ENCODE results near the gene PATJ. TPM values are rescaled to one million over a fixed set of nuclear protein-coding genes. Genes with fewer than 3 reads are reported as not detected.

PATJ gene
- total and polyA plus RNA-seq, 2 donors (not counting 1 experiment from before 2014, with no cell fraction given): 8.0 to 45.3 TPM

DNA sequence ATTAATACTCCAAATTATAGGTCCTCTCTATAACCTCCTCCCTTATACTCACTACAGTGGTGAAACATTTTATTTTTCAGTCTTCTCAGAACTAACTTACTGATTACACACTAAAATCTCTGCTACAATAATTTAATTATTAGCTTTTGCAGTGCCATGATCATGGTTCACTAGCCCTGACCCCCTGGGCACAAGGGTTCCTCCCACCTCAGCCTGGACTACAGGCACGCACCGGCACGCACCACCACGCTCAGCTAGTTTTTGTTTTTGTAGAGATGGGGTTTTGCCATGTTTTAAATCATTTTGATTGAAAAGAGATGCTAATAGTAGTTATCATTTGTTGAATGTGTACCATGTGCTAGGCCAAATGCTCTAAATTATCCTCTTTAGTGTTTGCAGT lies 6.3 kb downstream of the PATJ start:
- intact Hi-C loops (cut with micrococcal nuclease): no loop called here
- no peak for ATAC-seq (ENCODE audit: low read depth)
- H3K36me3 ChIP-seq (replicated peaks in 1 of 2; ENCODE audit: control extremely low read depth in 1 of 2, control insufficient read depth in 1 of 2, extremely low read depth in 1 of 2, insufficient read depth in 2 of 2, low read length in 1 of 2): no peaks in the 10 kb centered on the region
- Mint-ChIP-seq H3K4me3 (no peak overlapping the region), H3K27me3 (no peaks in the 10 kb centered on the region), H3K27ac (no peak overlapping the region), H3K4me1 (no peaks in the 10 kb centered on the region), H3K9me3 (ENCODE audit: insufficient read depth) (no peaks in the 10 kb centered on the region)
- WGBS (ENCODE audit: insufficient coverage): 96% methylated on average over 4 of the region's 4 CpGs
- TF ChIP-seq EZH2 (IDR thresholded peaks at IDR 0.05; ENCODE audit: borderline replicate concordance, insufficient read depth, low read depth, low read length, poor library complexity, severe bottlenecking) (no peak), CTCF (IDR thresholded peaks at IDR 0.05) (no peak)
- no peaks in the 10 kb centered on the region for H3K4me1 ChIP-seq (ENCODE audit: control insufficient read depth in 2 of 2, insufficient read depth in 2 of 2, low read length in 2 of 2)
- H3K27ac ChIP-seq (ENCODE audit: low read length in 2 of 2): no peak overlapping the region
- H3K27me3 ChIP-seq (replicated peaks in 1 of 4; ENCODE audit: control extremely low read depth in 1 of 4, control insufficient read depth in 3 of 4, insufficient read depth in 4 of 4, low read length in 3 of 4): no peaks in the 10 kb centered on the region
- H3K4me3 ChIP-seq (ENCODE audit: control extremely low read depth in 1 of 5, extremely low read depth in 1 of 5, insufficient read depth in 1 of 5, low read depth in 2 of 5, low read length in 4 of 5): no peak overlapping the region
- CTCF ChIA-PET: no interaction called here
- DNase-seq: no peak
- H3K9ac ChIP-seq (ENCODE audit: low read length): no peak overlapping the region
- H3K4me2 ChIP-seq (replicated peaks; ENCODE audit: low read depth, low read length, poor library complexity, severe bottlenecking): no peak overlapping the region
- H4K20me1 ChIP-seq (ENCODE audit: control insufficient read depth, insufficient read depth, low read length, poor library complexity, severe bottlenecking): no peaks in the 10 kb centered on the region
- H3K79me2 ChIP-seq (ENCODE audit: control insufficient read depth, insufficient read depth, low read length): peaks cover 7% of the 10 kb centered on the region
- POLR2A ChIA-PET: no interaction called here
- H3K9me3 ChIP-seq (ENCODE audit: control extremely low read depth in 1 of 3, control insufficient read depth in 2 of 3, insufficient read depth in 1 of 3, low read length in 2 of 3): no peaks in the 10 kb centered on the region
- no peak overlapping the region for H2AFZ ChIP-seq (ENCODE audit: insufficient read depth, low read depth, low read length, poor library complexity, severe bottlenecking)

DNA sequence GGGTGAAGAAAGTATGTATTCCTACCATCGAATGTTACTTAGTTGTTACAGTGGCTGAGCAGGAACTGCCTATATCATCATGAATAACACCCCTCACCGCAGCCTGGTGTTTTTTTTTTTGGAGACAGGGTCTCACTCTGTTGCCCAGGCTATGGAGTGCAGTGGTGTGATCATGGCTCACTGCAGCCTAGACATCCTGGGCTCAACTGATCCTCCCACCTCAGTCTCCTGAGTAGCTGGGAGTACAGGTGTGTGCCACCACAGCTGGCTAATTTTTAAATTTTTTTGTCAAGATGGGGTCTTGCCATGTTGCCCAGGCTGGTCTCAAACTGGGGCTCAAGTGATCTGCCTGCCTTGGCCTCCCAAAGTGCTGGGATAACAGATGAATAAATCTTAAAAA lies 7.3 kb downstream of the PATJ start:
- Mint-ChIP-seq H3K4me3 (no peak overlapping the region), H3K27me3 (no peaks in the 10 kb centered on the region), H3K9me3 (ENCODE audit: insufficient read depth) (no peaks in the 10 kb centered on the region), H3K4me1 (no peaks in the 10 kb centered on the region), H3K27ac (no peak overlapping the region)
- H3K27ac ChIP-seq (ENCODE audit: low read length in 2 of 2): no peak overlapping the region
- no peak overlapping the region for H3K4me2 ChIP-seq (replicated peaks; ENCODE audit: low read depth, low read length, poor library complexity, severe bottlenecking)
- no peaks in the 10 kb centered on the region for H3K36me3 ChIP-seq (replicated peaks in 1 of 2; ENCODE audit: control extremely low read depth in 1 of 2, control insufficient read depth in 1 of 2, extremely low read depth in 1 of 2, insufficient read depth in 2 of 2, low read length in 1 of 2)
- intact Hi-C loops (cut with micrococcal nuclease): no loop called here
- H3K9me3 ChIP-seq (ENCODE audit: control extremely low read depth in 1 of 3, control insufficient read depth in 2 of 3, insufficient read depth in 1 of 3, low read length in 2 of 3): no peaks in the 10 kb centered on the region
- ATAC-seq (ENCODE audit: low read depth): no peak
- TF ChIP-seq CTCF (IDR thresholded peaks at IDR 0.05) (no peak), EZH2 (IDR thresholded peaks at IDR 0.05; ENCODE audit: borderline replicate concordance, insufficient read depth, low read depth, low read length, poor library complexity, severe bottlenecking) (no peak)
- H2AFZ ChIP-seq (ENCODE audit: insufficient read depth, low read depth, low read length, poor library complexity, severe bottlenecking): no peak overlapping the region
- H3K79me2 ChIP-seq (ENCODE audit: control insufficient read depth, insufficient read depth, low read length): peaks cover 7% of the 10 kb centered on the region
- no peak overlapping the region for H3K4me3 ChIP-seq (ENCODE audit: control extremely low read depth in 1 of 5, extremely low read depth in 1 of 5, insufficient read depth in 1 of 5, low read depth in 2 of 5, low read length in 4 of 5)
- H3K4me1 ChIP-seq (ENCODE audit: control insufficient read depth in 2 of 2, insufficient read depth in 2 of 2, low read length in 2 of 2): no peaks in the 10 kb centered on the region
- H3K9ac ChIP-seq (ENCODE audit: low read length): no peak overlapping the region
- ChIA-PET POLR2A (interaction anchor here (0.7 kb wide), 1 partner anchor 21 kb away, joined by 3 read pairs; no protein-coding TSS in a partner anchor), CTCF (no interaction called here)
- H4K20me1 ChIP-seq (ENCODE audit: control insufficient read depth, insufficient read depth, low read length, poor library complexity, severe bottlenecking): no peaks in the 10 kb centered on the region
- no CpG with 5 or more reads among the region's 2 CpGs for WGBS (ENCODE audit: insufficient coverage)
- no peak for DNase-seq
- no peaks in the 10 kb centered on the region for H3K27me3 ChIP-seq (replicated peaks in 1 of 4; ENCODE audit: control extremely low read depth in 1 of 4, control insufficient read depth in 3 of 4, insufficient read depth in 4 of 4, low read length in 3 of 4)
